HPDE6-E6E7 (cell line): Measurements from ENCODE around the gene FANK1.
"Not testable (repeated sequence)": the region's sequence is repeated elsewhere in the genome, so short reads cannot be mapped to it uniquely, and the experiment has no call there.

ENCODE experiments used
- DNase-seq: peaks from one replicate; pipeline ENCODE4 v3.0.0; 2011; ENCODE audit warnings: missing footprints; ENCODE audit errors: extremely low spot score

The FANK1 gene

DNA sequence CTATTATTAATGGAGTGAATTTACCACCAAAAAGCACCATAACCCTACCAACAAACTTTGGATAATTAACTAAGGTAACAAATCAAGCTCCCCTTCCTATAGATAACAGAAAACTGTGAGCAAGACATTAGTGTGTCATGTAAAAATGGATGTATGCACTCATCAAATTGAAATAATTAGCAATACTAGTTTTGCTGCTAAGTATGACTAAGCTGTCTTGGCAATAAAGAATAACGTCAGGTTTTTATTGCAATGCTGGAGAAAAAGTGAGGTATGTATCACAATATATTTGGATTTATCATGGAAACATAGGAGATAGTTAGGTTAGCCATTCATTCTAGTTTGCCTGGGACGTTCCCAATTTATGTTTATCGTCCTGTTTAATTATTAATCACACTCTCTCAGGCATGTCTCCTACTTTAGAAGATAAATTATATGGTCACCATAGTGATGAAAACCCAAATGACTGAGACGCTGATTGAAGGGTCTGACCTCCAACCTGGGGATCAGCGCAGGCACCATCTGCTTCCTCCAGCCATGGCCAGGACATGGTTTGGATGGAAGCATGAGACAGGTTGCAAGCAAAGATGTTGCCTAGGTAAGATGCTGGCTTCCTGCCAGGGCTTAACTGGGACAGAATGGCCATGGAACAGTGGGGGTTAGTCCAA lies 125.6 kb downstream of the FANK1 start:
- DNase-seq: no peak

DNA sequence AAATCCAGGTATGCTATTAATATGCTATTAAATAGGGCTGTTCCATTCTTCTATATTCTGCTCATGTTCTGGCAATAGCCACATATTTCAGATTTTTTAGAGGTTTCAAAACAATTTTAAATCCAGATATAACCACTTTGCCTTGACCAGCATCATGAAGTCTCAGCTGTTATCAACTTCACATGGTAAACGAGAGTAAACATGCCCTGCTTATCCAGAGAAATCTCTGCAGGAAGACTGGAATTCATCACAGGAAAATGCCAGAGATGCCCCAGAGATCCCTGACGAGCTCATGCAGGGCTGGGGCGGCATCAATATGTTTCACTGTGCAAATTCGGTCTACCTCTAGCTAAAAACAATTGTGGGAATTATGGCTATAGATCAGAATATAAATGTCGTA lies 126.5 kb downstream of the FANK1 start:
- no peak for DNase-seq

DNA sequence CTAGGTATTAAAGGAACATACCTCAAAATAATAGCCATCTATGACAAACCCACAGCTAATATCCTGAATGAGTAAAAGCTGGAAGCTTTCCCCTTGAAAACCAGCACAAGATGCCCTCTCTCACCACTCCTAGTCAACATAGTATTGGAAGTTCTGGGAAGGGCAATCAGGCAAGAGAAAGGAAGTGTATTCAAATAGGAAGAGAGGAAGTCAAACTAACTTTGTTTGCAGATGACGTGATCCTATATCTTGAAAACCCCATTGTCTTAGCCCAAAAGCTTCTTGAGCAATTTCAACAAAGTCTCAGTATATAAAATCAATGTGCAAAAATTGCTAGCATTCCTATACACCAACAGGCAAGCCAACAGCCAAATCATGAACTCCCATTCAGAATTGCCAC lies 131.3 kb downstream of the FANK1 start:
- no peak for DNase-seq

DNA sequence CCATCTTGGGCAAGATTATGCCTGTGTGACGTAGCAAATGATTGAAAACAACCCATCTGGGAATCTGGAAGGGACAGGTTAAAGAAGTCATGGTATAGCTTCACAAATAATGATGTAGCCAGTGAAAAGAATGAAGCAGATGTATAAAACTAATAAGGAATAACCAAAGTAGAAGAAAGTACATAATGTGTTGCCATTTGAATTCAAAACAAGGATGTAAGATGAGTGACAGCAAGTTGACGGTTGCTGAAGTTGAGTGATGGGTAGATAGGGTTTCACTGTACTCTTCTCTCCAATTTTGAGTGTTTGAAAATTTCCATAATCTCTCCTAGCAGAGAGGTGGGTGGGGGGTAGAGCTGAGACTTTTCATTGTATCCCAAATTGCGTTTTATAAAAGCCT lies 133.6 kb downstream of the FANK1 start:
- no peak for DNase-seq

DNA sequence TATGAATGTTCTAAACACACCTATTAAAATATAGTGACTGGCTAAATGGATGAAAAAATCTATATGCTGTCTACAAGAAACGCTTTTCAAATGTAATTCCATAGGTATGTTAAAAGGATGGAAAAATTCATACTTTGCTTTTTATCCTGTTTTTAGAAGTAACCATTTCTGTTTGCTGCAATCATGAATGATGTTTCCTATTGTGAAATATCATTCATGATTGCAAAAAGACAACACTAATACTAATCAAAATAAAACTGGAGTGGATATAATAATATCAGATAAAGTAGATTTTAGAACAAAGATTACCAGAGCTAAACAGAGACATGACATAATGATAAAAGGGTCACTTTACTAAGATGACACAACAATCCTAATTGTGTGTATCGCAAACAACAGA lies 138.2 kb downstream of the FANK1 start:
- no peak for DNase-seq

DNA sequence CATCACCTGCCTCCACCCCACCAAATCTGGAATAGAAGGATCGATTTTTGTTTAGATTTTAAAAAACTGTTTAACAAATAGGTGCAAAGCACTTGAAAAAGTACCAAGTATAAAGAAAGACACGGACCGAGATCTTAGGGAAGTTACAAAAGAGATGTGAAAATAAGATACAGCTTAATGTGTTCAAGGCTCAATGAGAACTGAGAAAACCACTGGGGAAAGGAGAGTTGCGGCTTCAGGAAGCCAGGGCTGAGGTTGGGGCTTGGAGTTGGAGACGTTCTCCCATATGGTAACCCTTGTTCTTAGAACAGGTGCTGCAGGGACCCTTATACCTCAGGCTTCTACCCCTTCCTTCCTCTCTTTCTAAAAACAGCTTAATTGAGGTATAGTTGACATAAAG lies 140.2 kb downstream of the FANK1 start:
- DNase-seq: no peak

DNA sequence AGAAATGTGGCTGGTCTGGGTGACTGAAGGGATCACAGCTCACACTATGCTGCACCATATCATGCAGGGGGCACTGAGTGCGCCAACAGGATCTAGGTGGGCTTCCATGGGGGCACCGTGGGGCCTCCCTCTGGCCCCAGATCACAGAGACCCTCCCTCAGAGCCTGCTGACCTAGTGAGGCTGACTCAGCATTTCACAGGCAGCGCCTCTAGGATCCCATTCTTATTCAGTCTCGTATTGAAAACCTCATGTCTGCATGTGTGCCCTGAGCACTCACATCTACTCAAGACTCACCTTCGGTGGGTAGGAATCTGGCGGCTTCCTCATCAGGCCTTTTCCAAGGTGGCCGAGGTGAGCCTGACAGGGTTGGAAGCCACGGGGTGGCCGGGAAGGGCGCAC lies 141.6 kb downstream of the FANK1 start:
- DNase-seq: no peak

DNA sequence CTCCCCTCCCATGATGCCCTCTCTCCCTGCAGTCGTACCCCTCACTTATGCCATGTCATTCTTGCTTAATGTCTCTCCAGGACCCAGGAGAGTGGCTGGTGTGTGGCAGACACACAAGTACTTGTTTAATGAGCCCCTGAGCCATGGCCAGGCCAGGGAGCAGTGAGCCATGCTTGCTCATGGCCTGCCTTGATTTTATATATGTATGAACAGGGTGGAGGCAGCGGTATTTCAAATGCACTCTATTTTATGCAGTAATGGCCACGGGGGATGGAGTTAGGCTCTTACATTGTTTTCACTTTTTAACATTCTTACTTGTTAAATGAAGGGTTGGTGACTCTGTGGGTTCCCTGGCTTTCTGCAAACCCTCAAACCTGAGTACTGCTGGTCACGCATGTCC lies 144.8 kb downstream of the FANK1 start:
- no peak for DNase-seq

DNA sequence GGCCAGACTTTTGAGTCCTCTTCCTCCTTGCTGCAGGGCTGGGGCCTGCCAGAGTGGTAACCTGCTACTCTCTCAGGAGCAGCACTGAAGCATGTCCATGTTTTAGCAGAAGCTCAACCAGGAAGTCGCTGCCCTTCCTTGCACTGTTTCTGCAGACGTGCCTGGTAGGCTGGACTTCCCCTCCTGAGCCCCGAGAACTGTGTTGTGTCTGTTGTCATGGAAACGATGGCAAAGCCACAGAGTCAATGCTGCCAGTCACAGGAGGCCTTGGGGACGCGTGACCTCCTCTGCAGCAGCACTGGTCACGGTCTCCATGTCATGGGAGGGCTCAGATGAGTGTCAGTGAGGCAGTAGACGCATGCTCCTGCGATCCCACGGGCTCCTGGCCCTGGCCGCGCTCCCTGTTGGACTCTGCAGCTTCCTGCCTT lies 145.5 kb downstream of the FANK1 start:
- DNase-seq: no peak

DNA sequence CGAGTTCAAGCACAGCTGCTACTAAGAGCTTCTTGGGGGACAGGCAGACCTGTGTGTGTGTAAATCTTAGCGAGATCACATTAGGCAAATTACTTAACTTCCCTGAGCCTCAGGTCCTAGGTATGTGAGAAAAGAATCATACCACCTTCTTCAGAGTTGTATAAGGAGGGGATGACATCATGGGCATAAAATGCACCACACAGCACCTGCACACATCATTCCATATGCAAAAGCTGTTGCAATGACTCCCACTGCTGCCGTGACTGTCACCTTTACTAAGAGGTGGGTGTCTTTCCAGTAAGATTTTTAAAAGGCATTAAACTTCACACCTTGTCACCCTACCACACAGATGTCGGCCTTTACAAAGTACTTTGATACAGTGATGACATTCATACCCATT lies 146.0 kb downstream of the FANK1 start:
- no peak for DNase-seq

DNA sequence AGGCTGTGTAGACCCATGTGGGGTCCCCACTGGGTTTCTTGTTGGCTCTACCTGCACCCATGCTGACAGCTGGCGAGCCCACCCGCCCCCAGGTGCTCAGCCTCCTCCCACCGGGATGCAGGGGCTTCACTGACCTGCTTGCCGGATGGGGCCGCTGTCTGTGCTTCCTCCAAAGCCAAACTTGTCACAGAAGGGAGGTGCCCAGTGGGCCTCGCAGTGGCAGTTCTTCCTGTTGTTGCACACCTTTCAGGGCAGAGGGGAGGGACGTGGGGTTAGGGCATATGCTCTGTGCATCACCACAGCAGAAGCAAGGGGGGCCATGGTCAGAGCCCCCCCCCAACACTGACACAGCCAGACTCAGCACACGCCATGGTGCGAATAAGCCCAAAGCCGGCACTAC lies 146.5 kb downstream of the FANK1 start:
- DNase-seq: no peak

DNA sequence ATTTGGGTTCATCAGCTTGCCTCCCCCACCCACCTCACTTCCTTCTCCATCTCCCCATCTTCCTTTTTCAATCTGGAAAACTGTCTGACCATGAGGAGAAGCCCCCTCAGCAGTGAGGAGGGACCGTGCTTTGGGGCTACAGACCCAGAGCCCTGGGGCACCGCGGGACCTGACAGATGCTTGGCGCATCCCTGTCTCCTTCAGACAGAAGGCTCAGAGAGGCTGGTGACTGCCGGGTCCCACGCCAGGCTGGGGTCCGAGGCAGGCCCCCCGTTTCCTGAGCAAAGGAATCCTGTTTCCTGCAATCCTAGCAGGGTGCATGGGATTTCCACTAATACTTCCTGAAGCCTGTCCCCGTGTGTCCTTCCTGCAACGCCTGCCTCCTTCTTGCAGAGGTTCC lies 147.0 kb downstream of the FANK1 start:
- no peak for DNase-seq

DNA sequence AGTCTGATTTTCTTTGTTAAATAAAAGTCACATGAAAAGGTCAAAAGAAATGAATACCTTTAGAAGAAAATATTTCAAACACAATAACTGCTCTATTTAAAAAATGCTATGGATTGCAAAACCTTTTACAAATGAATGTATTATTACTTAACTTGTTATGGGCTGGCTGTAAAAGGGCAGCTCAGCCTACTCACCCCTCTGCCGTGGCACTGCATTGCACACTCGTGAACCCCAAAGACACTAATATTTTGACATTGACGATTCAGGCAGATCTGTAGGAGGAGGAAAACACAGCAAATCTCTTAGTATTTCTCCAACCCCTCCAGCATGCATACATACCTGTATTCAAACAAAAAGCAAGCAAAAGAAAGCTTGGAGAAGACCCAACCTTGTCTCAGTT lies 149.5 kb downstream of the FANK1 start:
- DNase-seq: no peak

DNA sequence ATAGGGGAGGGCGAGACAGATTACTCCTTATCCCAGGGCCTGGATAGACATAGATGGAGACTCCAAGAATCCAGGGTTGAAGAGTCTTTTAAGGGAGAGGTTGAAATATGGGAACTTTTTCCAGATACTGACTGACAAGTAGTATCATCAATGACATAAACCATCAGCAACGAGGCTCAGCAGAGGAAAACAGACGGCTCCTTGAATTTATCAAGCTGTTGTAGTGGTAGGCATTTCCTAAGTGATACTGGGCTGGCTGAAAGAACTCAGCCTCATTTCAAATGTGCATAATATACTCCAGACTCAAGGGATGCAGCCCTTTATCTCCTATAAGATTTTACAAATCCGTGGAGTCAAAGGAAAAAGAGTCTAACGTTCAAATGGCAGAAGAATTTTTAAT lies 150.5 kb downstream of the FANK1 start:
- DNase-seq: no peak

DNA sequence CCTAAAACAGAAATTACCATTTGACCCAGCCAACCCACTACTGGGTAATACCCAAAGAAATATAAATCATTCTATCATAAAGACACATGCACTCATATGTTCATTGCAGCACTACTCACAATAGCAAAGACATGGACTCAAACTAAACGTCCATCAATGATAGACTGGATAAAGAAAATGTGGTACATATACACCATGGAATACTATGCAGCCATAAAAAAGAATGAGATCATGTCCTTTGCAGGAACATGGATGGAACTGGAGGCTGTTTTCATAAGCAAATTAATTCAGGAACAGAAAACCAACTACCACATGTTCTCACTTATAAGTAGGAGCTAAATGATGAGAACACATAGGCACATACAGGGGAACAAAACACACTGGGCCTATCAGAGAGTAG lies 151.4 kb downstream of the FANK1 start:
- DNase-seq: not testable (repeated sequence)

DNA sequence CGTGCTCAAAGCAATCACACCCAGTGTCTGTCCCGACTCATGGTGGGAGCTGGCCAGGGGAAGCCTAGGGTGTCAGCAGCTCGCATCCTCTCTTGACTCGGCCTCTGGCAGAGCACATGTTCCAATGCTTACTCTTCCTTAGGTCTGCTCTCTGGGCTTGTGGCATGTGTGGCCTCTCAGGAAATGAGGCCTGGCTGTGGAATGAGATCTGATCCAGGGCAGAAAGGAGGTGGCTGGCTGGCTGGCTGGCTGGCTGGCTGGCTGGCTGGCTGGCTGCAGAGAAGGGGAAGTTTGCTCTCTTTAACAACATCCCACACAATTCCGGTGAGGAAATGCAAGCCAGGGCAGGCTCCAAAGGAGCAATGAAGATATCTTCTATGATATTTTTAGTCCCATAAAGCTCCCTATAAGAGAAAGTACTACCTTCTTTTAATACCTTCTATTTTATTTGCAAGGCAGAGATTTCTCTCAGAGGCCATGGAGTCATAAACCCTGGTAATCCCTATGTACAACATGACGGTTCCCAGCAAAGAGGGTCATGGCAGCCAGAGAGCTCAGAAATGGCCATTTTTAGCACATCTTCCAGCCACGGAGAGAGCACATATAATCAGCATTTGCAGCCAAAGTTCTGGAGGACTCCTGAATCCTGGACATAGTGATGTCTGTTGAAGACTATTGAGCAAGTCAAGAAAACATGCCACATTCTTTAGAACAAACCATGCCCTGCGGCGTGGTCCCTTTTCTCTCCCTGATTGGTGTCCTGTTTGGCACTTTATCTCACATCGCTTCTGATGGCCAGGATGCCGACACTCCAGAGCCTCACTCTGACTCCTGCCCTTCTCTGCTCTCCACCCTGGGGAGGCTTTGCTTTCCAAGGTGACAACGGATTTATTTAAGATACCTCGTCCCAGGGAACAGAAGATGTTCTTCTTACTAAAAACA lies 153.7 kb downstream of the FANK1 start:
- DNase-seq: no peak

DNA sequence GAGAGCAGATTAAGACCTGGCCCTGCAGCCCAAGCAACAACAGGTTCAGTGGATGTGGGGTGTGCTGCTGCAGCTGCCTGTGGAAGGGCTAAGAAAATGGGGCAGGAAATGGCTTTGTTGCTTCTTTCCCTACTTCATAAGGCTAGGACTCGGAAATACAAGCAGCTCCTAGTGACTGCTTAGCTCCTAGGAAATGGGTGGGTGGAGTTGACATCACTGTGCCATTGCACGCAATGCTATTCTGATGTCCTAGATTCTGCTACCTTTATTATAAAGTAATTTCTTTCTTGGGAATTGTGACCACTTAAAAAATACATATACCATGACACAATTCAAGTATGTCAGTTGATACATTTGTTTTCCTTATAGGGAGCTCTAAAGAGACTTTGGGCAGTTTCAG lies 155.8 kb downstream of the FANK1 start:
- no peak for DNase-seq

DNA sequence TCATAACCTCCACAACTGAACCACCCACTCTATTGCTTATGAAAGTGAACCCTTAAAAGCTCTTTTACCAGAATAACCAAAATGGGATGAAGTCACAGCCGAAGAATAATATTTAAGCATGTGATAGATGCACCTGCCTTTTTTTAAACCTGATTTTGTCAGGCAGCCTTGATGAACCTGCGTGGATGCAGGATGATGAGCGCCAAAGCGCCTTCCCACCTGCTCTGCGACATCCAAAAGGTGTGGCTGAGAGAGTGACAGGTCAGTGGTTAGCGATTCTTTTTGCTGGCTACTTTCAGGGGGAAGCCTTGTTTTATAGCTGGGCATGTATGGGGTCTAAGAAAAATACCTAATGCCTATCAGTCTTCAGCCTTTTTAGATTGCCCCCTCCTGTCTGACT lies 157.8 kb downstream of the FANK1 start:
- no peak for DNase-seq

DNA sequence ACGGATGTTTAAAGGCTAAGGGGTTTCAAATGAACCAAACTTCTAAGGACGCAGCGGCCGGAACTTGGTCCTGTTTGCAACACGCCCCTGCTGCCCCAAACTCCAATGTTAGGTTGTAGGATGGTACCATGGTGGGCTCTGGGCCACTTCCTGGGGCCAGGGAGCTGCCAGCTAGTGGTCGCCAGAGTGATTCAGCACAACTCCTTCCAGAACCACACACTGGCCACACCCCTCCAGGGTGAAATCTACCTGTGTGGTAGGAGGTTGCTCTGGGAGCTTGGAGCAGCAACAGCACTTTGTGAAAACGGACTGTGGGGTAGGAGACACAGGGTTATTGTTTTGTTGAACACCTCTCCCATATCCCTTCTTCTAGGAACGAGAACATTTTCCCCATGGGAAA lies 161.1 kb downstream of the FANK1 start:
- no peak for DNase-seq

DNA sequence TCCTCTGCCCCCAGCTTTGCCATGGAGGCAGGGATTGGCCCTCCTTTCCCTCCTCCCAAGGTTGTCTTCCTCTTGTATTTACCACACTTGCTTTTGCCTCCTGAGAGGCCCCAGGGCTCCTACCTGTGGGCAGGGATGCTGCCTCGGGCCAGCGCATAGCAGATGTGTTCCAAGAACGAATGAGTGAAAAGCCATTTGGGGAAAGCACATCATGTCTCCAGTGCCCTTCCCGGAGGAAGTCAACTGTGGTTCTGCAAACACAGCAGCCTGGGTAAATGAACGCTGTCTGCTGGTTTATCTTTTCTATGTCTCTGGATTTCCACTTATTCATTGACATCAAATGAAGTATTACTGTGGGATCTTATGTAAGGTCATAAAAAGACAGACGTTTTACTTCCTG lies 161.7 kb downstream of the FANK1 start:
- no peak for DNase-seq

DNA sequence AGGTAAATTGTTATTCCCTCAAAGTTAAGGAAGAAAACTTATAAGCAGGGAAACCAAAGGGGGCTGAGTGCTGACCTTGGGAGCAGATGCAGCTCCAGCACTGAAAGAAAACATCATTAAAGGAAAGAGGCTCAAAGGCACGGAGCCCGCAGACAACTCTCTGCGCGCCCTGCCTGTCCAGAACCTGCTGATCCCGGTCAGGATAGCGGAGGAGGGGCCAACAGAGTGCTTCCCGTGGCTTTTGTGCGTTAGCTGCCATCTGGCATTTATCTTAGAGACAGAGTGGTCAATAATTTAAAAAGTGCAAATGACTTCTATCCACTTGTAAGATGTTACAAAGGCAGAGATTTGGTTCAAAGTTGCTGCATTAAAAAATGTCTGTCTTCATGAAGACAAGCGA lies 162.1 kb downstream of the FANK1 start:
- DNase-seq: no peak
